ENCODE data around the gene NYAP1. TPM values are rescaled to one million over a fixed set of nuclear protein-coding genes. Genes with fewer than 3 reads are reported as not detected.

Gene NYAP1
- total and polyA plus RNA-seq, 7 donors, result 0.23 to 1.6 (median 1.4) TPM; not detected in 1

Small RNA genes lying within 50 kb of the gene (small RNA-seq; reads per million reads assigned to genes)
- gene RN7SL416P, result 0 reads per million in 3 donors

Other genes starting within 250 kb of the NYAP1 start
- gene SPDYE3, start 176.2 kb upstream of the NYAP1 start, total RNA-seq, result not detected
- gene SPDYE3, start 176.2 kb upstream of the NYAP1 start, polyA plus RNA-seq, result under 1 TPM in 1 of 3 donors, not detected in 2; 0.16 TPM
- 10 to 100 TPM; 25.3 to 56.2 (median 44.4) TPM for gene PILRB, start 125.8 kb upstream of the NYAP1 start, total RNA-seq
- 10 to 100 TPM in 1 of 3 donors, 1 to 10 TPM in 2; 4.9 to 65.6 (median 7.2) TPM for gene PILRB, start 125.8 kb upstream of the NYAP1 start, polyA plus RNA-seq
- gene PILRA, start 110.4 kb upstream of the NYAP1 start, total RNA-seq, result 10 to 100 TPM in 1 of 4 donors, 1 to 10 TPM in 3; 5.0 to 10.0 (median 5.9) TPM
- 1 to 10 TPM; 5.4 to 6.9 (median 5.5) TPM for gene PILRA, start 110.4 kb upstream of the NYAP1 start, polyA plus RNA-seq
- 1 to 10 TPM; 3.8 to 9.4 (median 6.2) TPM for gene ZCWPW1, start 55.2 kb upstream of the NYAP1 start, total RNA-seq
- gene ZCWPW1, start 55.2 kb upstream of the NYAP1 start, polyA plus RNA-seq, result 1 to 10 TPM; 1.2 to 6.2 (median 5.4) TPM
- 10 to 100 TPM; 20.0 to 29.7 (median 25.5) TPM for gene MEPCE, start 54.1 kb upstream of the NYAP1 start, total RNA-seq
- gene MEPCE, start 54.1 kb upstream of the NYAP1 start, polyA plus RNA-seq, result 10 to 100 TPM; 18.0 to 32.1 (median 19.7) TPM
- 10 to 100 TPM; 17.4 to 42.6 (median 35.2) TPM for gene PPP1R35, start 47.4 kb upstream of the NYAP1 start, total RNA-seq
- gene PPP1R35, start 47.4 kb upstream of the NYAP1 start, polyA plus RNA-seq, result 10 to 100 TPM; 28.2 to 45.5 (median 31.4) TPM
- under 1 TPM in 1 of 4 donors, not detected in 3; 0.95 TPM for gene SPACDR, start 19.7 kb upstream of the NYAP1 start, total RNA-seq
- gene SPACDR, start 19.7 kb upstream of the NYAP1 start, polyA plus RNA-seq, result under 1 TPM in 1 of 3 donors, not detected in 2; 0.63 TPM
- 10 to 100 TPM; 24.4 to 31.6 (median 28.5) TPM for gene TSC22D4, start 4.7 kb upstream of the NYAP1 start, total RNA-seq
- 10 to 100 TPM; 46.8 to 53.5 (median 51.1) TPM for gene TSC22D4, start 4.7 kb upstream of the NYAP1 start, polyA plus RNA-seq
- 10 to 100 TPM; 17.5 to 32.7 (median 20.2) TPM for gene AGFG2, start 55.3 kb downstream of the NYAP1 start, total RNA-seq
- gene AGFG2, start 55.3 kb downstream of the NYAP1 start, polyA plus RNA-seq, result 10 to 100 TPM; 28.8 to 33.0 (median 30.7) TPM
- gene SAP25, start 90.0 kb downstream of the NYAP1 start, total RNA-seq, result 1 to 10 TPM in 2 of 4 donors, under 1 TPM in 1, not detected in 1; 0.71 to 2.5 (median 1.9) TPM
- gene SAP25, start 90.0 kb downstream of the NYAP1 start, polyA plus RNA-seq, result 1 to 10 TPM in 1 of 3 donors, not detected in 2; 7.2 TPM
- 10 to 100 TPM; 28.9 to 74.5 (median 42.9) TPM for gene LRCH4, start 102.2 kb downstream of the NYAP1 start, total RNA-seq
- 10 to 100 TPM; 28.2 to 92.3 (median 40.7) TPM for gene LRCH4, start 102.2 kb downstream of the NYAP1 start, polyA plus RNA-seq
- 1 to 10 TPM in 1 of 4 donors, under 1 TPM in 2, not detected in 1; 0.27 to 2.8 (median 0.71) TPM for gene FBXO24, start 102.4 kb downstream of the NYAP1 start, total RNA-seq
- gene FBXO24, start 102.4 kb downstream of the NYAP1 start, polyA plus RNA-seq, result 1 to 10 TPM in 1 of 3 donors, under 1 TPM in 2; 0.46 to 1.2 (median 0.95) TPM
- 10 to 100 TPM; 14.3 to 76.4 (median 21.4) TPM for gene PCOLCE, start 118.4 kb downstream of the NYAP1 start, total RNA-seq
- gene PCOLCE, start 118.4 kb downstream of the NYAP1 start, polyA plus RNA-seq, result 10 to 100 TPM in 2 of 3 donors, 1 to 10 TPM in 1; 2.3 to 36.7 (median 10.8) TPM
- 10 to 100 TPM in 3 of 4 donors, 1 to 10 TPM in 1; 8.0 to 16.4 (median 12.0) TPM for gene MOSPD3, start 128.6 kb downstream of the NYAP1 start, total RNA-seq
- gene MOSPD3, start 128.6 kb downstream of the NYAP1 start, polyA plus RNA-seq, result 10 to 100 TPM; 18.0 to 19.2 (median 18.7) TPM
- gene TFR2, start 157.6 kb downstream of the NYAP1 start, total RNA-seq, result under 1 TPM in 1 of 4 donors, not detected in 3; 0.71 TPM
- 1 to 10 TPM in 1 of 3 donors, not detected in 2; 2.2 TPM for gene TFR2, start 157.6 kb downstream of the NYAP1 start, polyA plus RNA-seq
- under 1 TPM in 2 of 4 donors, not detected in 2; 0.68 to 0.71 TPM for gene ACTL6B, start 172.5 kb downstream of the NYAP1 start, total RNA-seq
- gene ACTL6B, start 172.5 kb downstream of the NYAP1 start, polyA plus RNA-seq, result under 1 TPM in 1 of 3 donors, not detected in 2; 0.58 TPM
- gene GNB2, start 189.8 kb downstream of the NYAP1 start, total RNA-seq, result 100 to 1,000 TPM; 133 to 199 (median 163) TPM
- 100 to 1,000 TPM; 230 to 286 (median 236) TPM for gene GNB2, start 189.8 kb downstream of the NYAP1 start, polyA plus RNA-seq
- gene GIGYF1, start 210.3 kb downstream of the NYAP1 start, total RNA-seq, result 10 to 100 TPM; 24.8 to 47.1 (median 26.6) TPM
- gene GIGYF1, start 210.3 kb downstream of the NYAP1 start, polyA plus RNA-seq, result 10 to 100 TPM in 1 of 3 donors, 1 to 10 TPM in 2; 3.5 to 27.9 (median 4.8) TPM
- gene POP7, start 222.2 kb downstream of the NYAP1 start, total RNA-seq, result 10 to 100 TPM; 20.5 to 39.5 (median 31.7) TPM
- 10 to 100 TPM; 43.5 to 46.2 (median 44.4) TPM for gene POP7, start 222.2 kb downstream of the NYAP1 start, polyA plus RNA-seq
- not detected for gene EPO, start 236.5 kb downstream of the NYAP1 start, total RNA-seq
- gene EPO, start 236.5 kb downstream of the NYAP1 start, polyA plus RNA-seq, result not detected
- not detected for gene ZAN, start 249.7 kb downstream of the NYAP1 start, total RNA-seq
- gene ZAN, start 249.7 kb downstream of the NYAP1 start, polyA plus RNA-seq, result not detected

All from sigmoid colon (tissue), 7 donors.